CD4-positive, alpha-beta T cell treated with Interleukin-12 subunit alpha and Interleukin-12 subunit beta, for 1 hour (primary cell): ENCODE measurements around the gene FLNA.
"Not testable (repeated sequence)": the region's sequence is repeated elsewhere in the genome, so short reads cannot be mapped to it uniquely, and the experiment has no call there.

ENCODE experiments used
- DNase-seq: peaks from one replicate; pipeline ENCODE4 v3.0.0-alpha.2; 2020

The FLNA gene

DNA sequence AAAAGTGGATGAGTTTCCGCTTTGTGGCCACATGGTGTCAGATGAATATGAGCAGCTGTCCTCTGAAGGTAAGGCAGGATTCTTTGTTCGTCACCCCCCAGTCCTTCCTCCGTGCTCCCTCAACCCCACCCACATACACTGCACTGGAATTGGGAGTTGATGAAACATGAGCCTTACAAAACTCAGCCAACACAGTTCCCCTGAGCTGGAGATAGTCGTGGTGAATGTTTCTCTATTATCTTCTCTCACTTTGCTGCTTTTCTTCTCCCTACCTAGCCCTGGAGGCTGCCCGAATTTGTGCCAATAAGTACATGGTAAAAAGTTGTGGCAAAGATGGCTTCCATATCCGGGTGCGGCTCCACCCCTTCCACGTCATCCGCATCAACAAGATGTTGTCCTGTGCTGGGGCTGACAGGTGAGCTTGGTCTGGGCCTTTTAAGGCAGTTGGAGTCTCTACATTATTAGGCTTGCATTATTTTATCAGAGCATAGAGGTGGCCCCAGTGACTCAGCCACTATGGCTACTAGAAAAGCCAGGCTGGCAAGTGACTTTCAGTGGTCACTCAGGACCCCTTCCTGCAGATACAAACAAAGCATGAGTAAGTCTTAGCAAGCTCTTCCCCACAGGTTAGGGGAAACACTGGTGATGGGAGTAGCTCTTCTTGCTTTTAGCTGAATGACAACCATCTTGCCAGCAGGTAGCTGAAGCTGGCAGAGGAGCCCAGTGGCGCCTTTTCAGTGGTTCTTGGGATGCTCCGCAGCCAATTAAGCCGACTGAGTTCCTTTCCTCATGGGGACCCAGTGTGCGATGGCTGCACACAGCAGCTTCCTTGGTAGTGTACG, 25.3 kb upstream of the FLNA start:
- no peak for DNase-seq

- peak; percentile 87 for DNase-seq
These were observed 24.5 kb upstream of the FLNA start for GRCh38 chrX:154398668-154399526.

- peak; percentile 94 for DNase-seq
These were observed 23.6 kb upstream of the FLNA start, which contains the start of gene RPL10 for GRCh38 chrX:154397888-154398667. Gene RPL10, plus strand, starts transcription at chrX:154398377. Its CDS starts 143 bp downstream, at chrX:154398520.

DNA sequence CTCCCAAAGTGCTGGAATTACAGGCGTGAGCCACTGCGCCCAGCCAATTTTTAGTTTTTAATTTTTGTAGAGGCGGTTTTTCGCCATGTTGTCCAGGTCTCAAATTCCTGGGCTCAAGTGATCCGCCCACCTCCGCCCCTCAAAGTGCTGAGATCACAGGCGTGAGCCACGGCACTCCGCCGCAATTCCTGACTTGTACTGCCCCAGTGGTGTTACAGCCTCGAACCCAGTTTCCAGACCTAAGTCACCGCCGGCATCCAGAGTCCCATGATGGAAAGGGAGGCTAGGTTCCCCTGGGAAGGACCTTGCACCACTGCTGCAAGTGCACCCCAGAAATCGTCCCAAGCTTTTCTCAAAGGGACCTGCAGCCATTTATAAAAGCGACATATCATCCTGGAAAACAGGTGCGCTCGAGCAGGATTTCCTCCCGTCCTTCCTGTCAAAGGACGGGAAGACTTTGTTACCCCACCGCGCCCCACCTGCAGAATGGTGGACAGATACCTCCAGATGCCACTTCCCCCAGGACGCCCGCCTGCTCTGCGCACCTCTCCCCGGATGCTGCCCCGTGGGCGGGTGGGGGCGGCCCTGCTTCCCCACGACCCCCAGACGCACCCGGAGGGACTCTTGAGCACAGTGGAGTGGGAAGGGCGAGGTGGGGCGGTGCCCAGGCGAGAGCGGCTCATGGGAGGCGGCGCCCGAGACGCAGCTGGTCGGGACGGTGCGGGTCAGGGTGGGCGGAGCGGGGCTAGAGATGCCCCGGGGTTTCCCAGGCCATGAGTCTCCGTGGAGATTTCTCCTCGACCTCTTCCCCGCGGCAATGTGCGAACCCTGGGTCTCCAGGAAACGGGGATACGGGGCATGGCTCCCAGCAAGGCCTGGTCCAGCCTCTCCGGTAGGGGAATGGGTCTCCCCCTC, 22.8 kb upstream of the FLNA start:
- peak; percentile 58 for DNase-seq

DNA sequence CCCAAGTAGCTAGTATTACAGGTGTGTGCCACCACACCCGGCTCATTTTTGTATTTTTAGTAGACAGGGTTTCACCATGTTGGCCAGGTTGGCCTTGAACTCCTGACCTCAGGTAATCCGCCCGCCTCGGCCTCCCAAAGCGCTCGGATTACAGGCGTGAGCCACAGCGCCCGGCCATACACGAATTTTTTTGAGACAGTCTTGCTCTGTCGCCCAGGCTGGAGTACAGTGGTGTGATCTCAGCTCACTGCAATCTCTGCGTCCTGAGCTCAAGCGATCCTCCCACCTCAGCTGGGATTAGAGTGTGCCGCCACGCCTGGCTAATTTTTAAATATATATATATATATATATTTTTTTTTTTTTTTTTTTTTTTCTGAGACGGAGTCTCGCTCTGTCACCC, 21.9 kb upstream of the FLNA start:
- not testable (repeated sequence) for DNase-seq

- DNase-seq = not testable (repeated sequence)
These were observed 15.6 kb upstream of the FLNA start for GRCh38 chrX:154389812-154390747.

- DNase-seq = not testable (repeated sequence)
These were observed 14.2 kb upstream of the FLNA start for GRCh38 chrX:154388649-154389048.

DNA sequence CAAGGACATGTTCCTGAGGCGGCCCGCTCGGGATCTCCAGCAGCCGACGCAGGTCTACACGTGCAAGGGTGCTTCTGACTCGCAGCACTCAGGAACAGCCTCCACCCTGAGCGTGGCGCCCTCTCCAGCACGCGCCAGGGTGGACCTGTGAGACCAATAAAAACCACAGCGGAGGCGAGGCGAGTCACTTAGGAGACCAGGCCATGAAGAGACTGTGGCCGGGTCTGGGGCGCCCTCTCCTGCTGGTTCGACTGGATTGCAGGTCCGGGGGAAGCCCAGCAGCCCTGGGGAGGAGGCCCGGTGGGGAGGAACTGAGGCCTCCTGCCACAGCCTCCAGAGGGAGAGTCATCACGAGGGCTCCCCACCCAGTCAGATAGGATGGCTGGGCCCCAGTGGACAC, 13.7 kb upstream of the FLNA start:
- DNase-seq = not testable (repeated sequence)

GRCh38 chrX:154384284-154384892, 10.0 kb upstream of the FLNA start:
- no peak for DNase-seq

- no peak for DNase-seq
These were observed 9.2 kb upstream of the FLNA start for GRCh38 chrX:154383359-154384283.

DNA sequence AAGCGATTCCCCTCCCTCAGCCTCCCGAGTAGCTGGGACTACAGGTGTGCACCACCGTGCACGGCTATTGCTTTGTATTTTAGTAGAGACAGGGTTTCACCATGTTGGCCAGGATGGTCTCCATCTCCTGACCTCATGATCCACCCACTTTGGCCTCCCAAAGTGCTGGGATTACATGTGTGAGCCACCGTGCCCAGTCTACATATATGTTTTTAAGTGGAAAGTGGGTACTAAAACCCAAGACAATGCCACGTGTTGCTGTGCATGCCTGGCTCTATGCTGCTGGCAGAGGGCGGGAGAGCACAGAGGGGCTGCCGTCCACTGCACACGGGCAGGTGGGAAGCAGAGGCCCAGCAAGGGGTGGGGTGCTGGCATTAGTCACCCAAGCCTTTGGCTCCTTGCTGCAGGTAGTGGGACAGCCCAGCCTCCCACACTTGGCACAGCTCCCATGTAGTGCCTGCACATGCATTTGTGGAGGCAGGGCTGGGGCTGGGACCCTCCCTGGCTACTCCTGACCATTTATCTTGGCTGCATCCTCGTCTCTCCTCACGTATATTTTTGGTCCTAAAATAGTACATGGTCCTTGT, 8.1 kb upstream of the FLNA start:
- DNase-seq = no peak

DNA sequence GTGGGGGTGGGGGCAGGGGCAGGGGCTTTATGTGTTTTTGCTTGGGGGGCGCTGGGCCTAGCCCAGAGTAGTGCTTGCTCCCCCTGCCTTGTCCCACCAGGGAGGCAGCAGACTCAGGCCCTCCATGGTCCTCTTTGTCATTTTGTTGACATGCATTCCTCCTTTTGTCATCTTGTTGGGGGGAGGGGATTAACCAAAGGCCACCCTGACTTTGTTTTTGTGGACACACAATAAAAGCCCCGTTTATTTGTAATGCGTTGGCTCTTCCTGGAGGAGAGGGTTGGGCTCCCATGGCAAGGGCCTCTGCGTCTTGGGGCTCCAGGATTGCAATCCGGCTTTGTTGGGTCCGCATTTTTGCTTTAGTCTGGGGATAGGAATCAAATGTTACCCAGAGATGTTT, 6.8 kb upstream of the FLNA start:
- no peak for DNase-seq

- DNase-seq = no peak
These were observed 6.4 kb upstream of the FLNA start for GRCh38 chrX:154380787-154381186.

GRCh38 chrX:154380153-154380552, 5.7 kb upstream of the FLNA start:
- DNase-seq = no peak

GRCh38 chrX:154379569-154379951, 5.1 kb upstream of the FLNA start:
- DNase-seq = no peak

GRCh38 chrX:154378799-154379568, 4.5 kb upstream of the FLNA start, which contains the start of gene EMD:
Gene EMD, plus strand, starts transcription at chrX:154379295. Its CDS starts 190 bp downstream, at chrX:154379485.
- peak; percentile 97 for DNase-seq

DNA sequence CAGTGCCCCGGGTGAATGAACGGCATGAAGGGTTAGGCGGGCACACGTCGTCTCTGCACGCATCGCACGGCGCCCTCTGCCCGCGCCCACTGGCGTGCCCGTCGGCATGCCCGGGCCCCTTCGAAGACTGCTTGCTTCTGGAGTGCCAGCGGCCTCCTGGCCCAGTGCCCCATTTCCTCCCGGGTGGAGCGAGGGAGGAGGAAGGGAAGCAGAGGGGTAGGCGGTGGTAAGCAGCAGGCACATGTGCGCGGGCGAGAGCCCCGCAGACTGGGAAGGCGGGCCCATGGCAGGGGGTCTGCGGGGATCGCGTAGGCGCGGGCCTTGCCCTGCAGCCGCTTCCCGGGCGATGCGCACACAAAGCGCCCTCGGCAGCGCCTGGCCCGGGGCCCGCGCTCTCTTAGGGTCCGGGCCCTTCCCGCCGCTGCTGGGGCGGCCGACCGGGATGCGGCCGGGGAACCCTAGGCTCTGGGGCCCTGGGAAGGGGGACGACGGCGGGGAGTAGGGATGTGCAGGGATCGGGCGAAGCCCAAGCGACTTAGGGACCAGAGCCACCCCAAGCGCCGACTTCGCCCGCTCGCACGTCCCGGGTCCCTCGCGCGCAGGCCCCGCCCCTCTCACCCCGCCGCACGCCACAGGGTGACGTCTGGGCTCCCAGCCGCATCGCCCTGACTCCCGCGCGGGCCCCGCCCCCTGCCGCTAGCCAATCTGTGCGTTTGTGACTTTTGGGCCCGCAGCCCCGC, 3.8 kb upstream of the FLNA start:
- peak; percentile 48 for DNase-seq
